Measurements from ENCODE around the gene SAP30BP. TPM values are rescaled to one million over a fixed set of nuclear protein-coding genes. Genes with fewer than 3 reads are reported as not detected.

The SAP30BP gene
- total and polyA plus RNA-seq, 5 experiments from 2014 or later: 57.8 to 121 (median 72.0) TPM

GRCh38 chr17:75707079-75707571 is 40.0 kb downstream of the SAP30BP start:
- ATAC-seq (peak in 1 of 2 donors; percentile 29), DNase-seq (no peak)
- Mint-ChIP-seq H3K27ac (peak overlapping the region in 3 of 10 donors; percentile 17 to 47 (median 33)), H3K4me1 (peaks cover 0 to 3% (median 0%) of the 10 kb centered on the region in 4 donors), H3K9me3 (no peaks in the 10 kb centered on the region), H3K4me3 (no peak overlapping the region), H3K36me3 (peaks cover 0 to 53% (median 15%) of the 10 kb centered on the region in 3 donors), H3K27me3 (no peaks in the 10 kb centered on the region)
- POLR2A ChIA-PET: no interaction called here

DNA sequence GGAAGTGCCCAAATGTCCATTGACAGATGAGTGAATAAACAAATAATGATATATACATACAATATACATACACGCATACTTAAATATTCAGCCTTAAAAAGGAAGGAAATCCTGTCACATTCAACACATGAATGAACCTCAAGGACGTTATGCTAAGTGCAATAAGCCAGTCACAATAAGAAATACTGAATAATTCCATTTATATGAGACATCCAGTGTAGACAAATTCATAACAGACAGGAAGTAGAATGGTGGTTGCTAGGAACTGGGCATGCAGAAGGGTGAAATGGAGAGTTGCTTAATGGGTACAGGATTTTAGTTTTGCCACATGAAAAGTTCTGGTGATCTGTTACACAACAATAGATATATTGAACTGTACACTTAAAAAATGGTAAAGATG is 45.3 kb downstream of the SAP30BP start:
- ATAC-seq (no peak), DNase-seq (no peak)
- POLR2A ChIA-PET: no interaction called here
- Mint-ChIP-seq H3K4me3 (no peak overlapping the region), H3K27me3 (peaks cover 0 to 13% (median 3%) of the 10 kb centered on the region in 5 donors), H3K27ac (no peak overlapping the region), H3K4me1 (no peaks in the 10 kb centered on the region), H3K36me3 (peaks cover 0 to 11% (median 0%) of the 10 kb centered on the region in 3 donors), H3K9me3 (no peaks in the 10 kb centered on the region)

- H3K27ac Mint-ChIP-seq: peak overlapping the region in 1 of 10 donors; percentile 3
- no peaks in the 10 kb centered on the region for H3K36me3 Mint-ChIP-seq
- ATAC-seq (no peak), DNase-seq (no peak)
- no peaks in the 10 kb centered on the region for H3K9me3 Mint-ChIP-seq
- H3K4me3 Mint-ChIP-seq: peak overlapping the region in 9 of 10 donors; percentile 36 to 87 (median 84)
- peaks cover 2 to 7% (median 4%) of the 10 kb centered on the region in 4 donors for H3K4me1 Mint-ChIP-seq
- POLR2A ChIA-PET: no interaction called here
- peaks cover 0 to 15% (median 2%) of the 10 kb centered on the region in 5 donors for H3K27me3 Mint-ChIP-seq
Measured at GRCh38 chr17:75719732-75720131, 52.6 kb downstream of the SAP30BP start.

- no peaks in the 10 kb centered on the region for H3K36me3 Mint-ChIP-seq
- POLR2A ChIA-PET: interaction anchor here (0.5 to 1.5 kb wide), 4 partner anchors 10 to 67 kb away, joined by 3 to 4 read pairs (median 3); partner anchors contain the start of genes RECQL5, SAP30BP and UNK
Measured at GRCh38 chr17:75720656-75721462, 53.7 kb downstream of the SAP30BP start, which contains the start of gene ITGB4. TSS of gene ITGB4 (plus strand) at chr17:75721459. CDS start at chr17:75724704, 3,245 bp downstream.

DNA sequence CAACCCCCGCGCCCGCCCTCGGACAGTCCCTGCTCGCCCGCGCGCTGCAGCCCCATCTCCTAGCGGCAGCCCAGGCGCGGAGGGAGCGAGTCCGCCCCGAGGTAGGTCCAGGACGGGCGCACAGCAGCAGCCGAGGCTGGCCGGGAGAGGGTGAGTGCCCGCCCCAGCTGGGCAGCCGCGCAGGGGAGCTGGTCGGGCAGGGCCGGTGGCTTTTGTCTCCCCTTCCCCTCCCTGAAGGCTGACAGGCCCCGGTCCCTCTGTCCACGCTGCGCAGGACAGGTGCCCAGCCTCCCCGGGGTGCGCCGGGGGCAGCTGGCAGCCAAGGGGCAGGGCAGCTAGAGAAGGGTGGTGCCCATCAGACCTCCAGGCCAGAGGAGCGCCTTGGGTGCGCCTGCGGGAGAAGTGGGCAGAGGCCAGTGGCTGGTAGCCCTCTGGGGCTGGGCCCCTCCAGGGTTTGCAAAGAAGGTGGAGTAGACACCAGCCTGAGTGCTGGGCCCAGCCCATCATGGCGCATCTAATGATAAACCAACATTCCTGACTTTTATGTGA is 54.4 kb downstream of the SAP30BP start:
- Mint-ChIP-seq H3K4me1 (peaks cover 2 to 7% (median 4%) of the 10 kb centered on the region in 4 donors), H3K36me3 (no peaks in the 10 kb centered on the region), H3K4me3 (peak overlapping the region; percentile 33 to 85 (median 50)), H3K9me3 (no peaks in the 10 kb centered on the region), H3K27me3 (peaks cover 0 to 10% (median 0%) of the 10 kb centered on the region in 5 donors), H3K27ac (peak overlapping the region in 2 of 10 donors; percentile 48 to 52)
- ATAC-seq (no peak), DNase-seq (no peak)
- POLR2A ChIA-PET: interaction anchor here (0.9 to 1.5 kb wide), 2 partner anchors 11 to 54 kb away, joined by 3 read pairs; partner anchors contain the start of genes RECQL5 and SAP30BP

More at GRCh38 chr17:75720656-75721462, 53.7 kb downstream of the SAP30BP start, which contains the start of gene ITGB4:
- Mint-ChIP-seq H3K27ac (peak within 1 kb of the TSS in 5 of 10 donors; percentile 33 to 83 (median 77)), H3K27me3 (peaks cover 0 to 13% (median 2%) of the 10 kb centered on the region in 5 donors), H3K9me3 (no peaks in the 10 kb centered on the region), H3K4me1 (peaks cover 2 to 7% (median 4%) of the 10 kb centered on the region in 4 donors), H3K4me3 (peak within 1 kb of the TSS; percentile 75 to 88 (median 85))
- DNase-seq: peak; percentile 53 to 84 (median 66)
- peak; percentile 95 to 96 for ATAC-seq

- H3K36me3 Mint-ChIP-seq: no peaks in the 10 kb centered on the region
- peak overlapping the region; percentile 33 to 66 (median 50) for H3K4me3 Mint-ChIP-seq
- H3K27me3 Mint-ChIP-seq: peaks cover 0 to 6% (median 0%) of the 10 kb centered on the region in 5 donors
- H3K27ac Mint-ChIP-seq: peak overlapping the region in 2 of 10 donors; percentile 48 to 52
- ATAC-seq (no peak), DNase-seq (no peak)
- no peaks in the 10 kb centered on the region for H3K9me3 Mint-ChIP-seq
- POLR2A ChIA-PET: no interaction called here
- peaks cover 2 to 7% (median 4%) of the 10 kb centered on the region in 4 donors for H3K4me1 Mint-ChIP-seq
Measured at GRCh38 chr17:75722076-75722475, 54.9 kb downstream of the SAP30BP start.

- peak overlapping the region in 2 of 10 donors; percentile 13 to 27 for H3K27ac Mint-ChIP-seq
- H3K36me3 Mint-ChIP-seq: no peaks in the 10 kb centered on the region
- peaks cover 2 to 7% (median 4%) of the 10 kb centered on the region in 4 donors for H3K4me1 Mint-ChIP-seq
- no peaks in the 10 kb centered on the region for H3K9me3 Mint-ChIP-seq
- H3K27me3 Mint-ChIP-seq: peaks cover 0 to 6% (median 0%) of the 10 kb centered on the region in 5 donors
- DNase-seq: no peak
- peak overlapping the region in 3 of 10 donors; percentile 19 to 77 (median 26) for H3K4me3 Mint-ChIP-seq
- ATAC-seq: no peak
- POLR2A ChIA-PET: no interaction called here
Measured at GRCh38 chr17:75722542-75723095, 55.5 kb downstream of the SAP30BP start.

DNA sequence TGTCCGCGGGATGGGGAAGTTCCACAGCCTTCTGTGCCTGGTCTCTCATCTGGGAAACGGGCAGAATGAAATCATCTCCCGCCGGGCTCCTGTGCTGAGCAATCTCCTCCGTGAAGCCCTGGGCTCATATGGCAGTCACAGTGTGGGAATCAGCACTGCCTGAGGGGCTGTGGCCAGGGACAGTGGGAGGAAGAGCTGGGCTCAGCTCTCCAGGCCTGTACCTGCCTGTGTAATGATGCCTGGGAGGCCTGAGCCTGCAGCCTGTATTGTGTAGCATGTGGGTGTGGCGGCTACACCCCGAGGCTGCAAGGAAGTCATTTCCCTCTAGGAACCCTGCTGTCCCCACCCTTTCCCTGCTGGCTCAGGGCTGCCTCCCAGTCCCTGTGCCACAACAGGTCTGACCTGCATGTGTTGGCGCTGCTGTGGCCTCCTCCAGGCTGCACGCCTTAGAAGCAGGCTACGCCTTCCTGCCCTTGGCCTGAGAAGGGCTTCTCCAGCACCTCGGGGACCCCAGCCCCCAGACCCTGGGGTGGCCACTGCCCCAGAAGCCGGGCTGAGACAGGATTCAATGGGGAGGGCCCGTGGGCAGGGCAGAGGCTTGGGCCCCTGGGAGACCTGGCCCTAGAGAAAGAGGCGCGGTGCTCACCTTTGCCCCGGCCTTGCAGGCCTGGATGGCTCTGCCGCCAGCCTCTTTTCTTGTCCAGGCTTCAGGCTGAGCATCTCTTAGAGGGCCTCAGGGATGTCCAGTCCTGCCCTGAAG is 56.2 kb downstream of the SAP30BP start:
- DNase-seq: no peak
- ATAC-seq: no peak
- H3K9me3 Mint-ChIP-seq: no peaks in the 10 kb centered on the region
- no peak overlapping the region for H3K27ac Mint-ChIP-seq
- H3K36me3 Mint-ChIP-seq: no peaks in the 10 kb centered on the region
- POLR2A ChIA-PET: interaction anchor here (0.6 kb wide), 1 partner anchor 91 kb away, joined by 3 read pairs; no protein-coding TSS in a partner anchor
- peaks cover 2 to 7% (median 4%) of the 10 kb centered on the region in 4 donors for H3K4me1 Mint-ChIP-seq
- peak overlapping the region in 1 of 10 donors; percentile 18 for H3K4me3 Mint-ChIP-seq
- peaks cover 0 to 6% (median 0%) of the 10 kb centered on the region in 5 donors for H3K27me3 Mint-ChIP-seq

DNA sequence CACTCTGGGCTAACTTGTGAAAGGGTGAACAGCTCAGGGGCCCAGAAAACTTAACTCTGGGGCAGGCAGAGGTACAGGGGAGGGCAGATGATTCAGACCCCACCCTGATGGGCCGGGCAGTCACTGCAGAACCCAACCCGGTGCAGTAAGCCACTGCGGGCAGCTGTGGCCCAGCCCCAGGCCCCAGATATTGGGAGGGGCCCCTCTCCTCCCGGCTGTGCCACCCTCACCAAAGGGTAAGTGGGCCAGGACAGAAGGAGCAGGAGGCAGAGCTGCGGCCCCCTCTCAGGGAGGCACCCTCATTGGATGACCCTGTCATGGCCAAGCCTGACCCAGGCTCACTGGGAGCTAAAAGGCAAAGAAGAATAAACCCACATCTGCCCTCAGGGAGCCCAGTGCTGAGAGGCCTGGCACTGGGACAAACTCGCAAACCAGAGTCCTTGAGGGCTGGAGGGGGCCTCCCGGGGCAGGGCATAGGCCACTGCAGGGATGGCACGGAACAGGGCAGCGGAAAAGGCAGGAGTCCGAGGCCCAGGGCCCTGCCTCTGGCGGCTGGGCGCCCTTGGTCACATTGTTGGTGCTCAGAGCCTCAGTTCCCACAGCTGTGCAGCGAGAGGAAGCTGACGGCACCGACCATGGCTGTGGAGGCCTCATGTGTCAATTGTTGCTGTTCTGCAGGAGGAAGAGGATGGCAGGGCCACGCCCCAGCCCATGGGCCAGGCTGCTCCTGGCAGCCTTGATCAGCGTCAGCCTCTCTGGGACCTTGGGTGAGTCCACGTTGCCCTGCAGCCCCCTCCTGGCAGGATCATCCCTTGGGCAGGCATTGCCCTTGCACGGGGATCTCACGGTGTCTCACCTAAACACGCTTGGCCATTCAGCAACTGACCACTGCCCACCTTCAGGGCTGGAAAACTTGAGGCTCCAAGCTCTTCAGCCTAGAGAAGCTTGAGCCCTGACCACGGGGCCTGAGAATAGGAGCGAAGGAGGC is 57.2 kb downstream of the SAP30BP start:
- POLR2A ChIA-PET: interaction anchor here (0.6 kb wide), 1 partner anchor 90 kb away, joined by 3 read pairs; no protein-coding TSS in a partner anchor
- Mint-ChIP-seq H3K9me3 (no peaks in the 10 kb centered on the region), H3K27ac (no peak overlapping the region), H3K36me3 (no peaks in the 10 kb centered on the region), H3K4me3 (no peak overlapping the region), H3K4me1 (peaks cover 2 to 7% (median 4%) of the 10 kb centered on the region in 4 donors), H3K27me3 (peaks cover 0 to 4% (median 0%) of the 10 kb centered on the region in 5 donors)
- ATAC-seq (no peak), DNase-seq (no peak)

- Mint-ChIP-seq H3K27ac (peak overlapping the region in 1 of 10 donors; percentile 22), H3K4me3 (no peak overlapping the region), H3K36me3 (no peaks in the 10 kb centered on the region), H3K9me3 (no peaks in the 10 kb centered on the region), H3K27me3 (peaks cover 0 to 2% (median 0%) of the 10 kb centered on the region in 5 donors), H3K4me1 (peaks cover 2 to 3% (median 2%) of the 10 kb centered on the region in 4 donors)
- POLR2A ChIA-PET: no interaction called here
- DNase-seq (no peak), ATAC-seq (no peak)
Measured at GRCh38 chr17:75725504-75725903, 58.4 kb downstream of the SAP30BP start.

- no peaks in the 10 kb centered on the region for H3K9me3 Mint-ChIP-seq
- no peaks in the 10 kb centered on the region for H3K27me3 Mint-ChIP-seq
- DNase-seq (no peak), ATAC-seq (no peak)
- H3K27ac Mint-ChIP-seq: no peak overlapping the region
- no peak overlapping the region for H3K4me3 Mint-ChIP-seq
- no peaks in the 10 kb centered on the region for H3K4me1 Mint-ChIP-seq
- H3K36me3 Mint-ChIP-seq: no peaks in the 10 kb centered on the region
- POLR2A ChIA-PET: interaction anchor here (0.6 kb wide), 1 partner anchor 328 kb away, joined by 3 read pairs; no protein-coding TSS in a partner anchor
Measured at GRCh38 chr17:75727391-75727790, 60.3 kb downstream of the SAP30BP start.
